ENCODE results near the gene MORN5. TPM values are rescaled to one million over a fixed set of nuclear protein-coding genes. Genes with fewer than 3 reads are reported as not detected.

MORN5 gene
- total and polyA plus RNA-seq, 2 donors (not counting 1 experiment from before 2014, with no cell fraction given): not detected

DNA sequence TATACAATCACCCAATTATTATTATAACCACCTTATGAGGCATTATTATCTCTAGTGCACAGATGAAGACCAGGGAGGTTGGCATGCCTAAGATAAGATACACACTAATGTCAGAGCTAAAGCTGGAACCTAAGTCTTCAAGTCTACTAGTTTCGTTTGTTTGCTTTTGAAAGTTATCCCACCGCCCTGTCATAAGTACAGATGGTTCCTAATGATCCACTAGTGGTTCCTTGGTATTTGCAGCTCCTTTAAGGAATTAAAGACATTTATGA is 14.2 kb upstream of the MORN5 start:
- H3K79me2 ChIP-seq (ENCODE audit: control insufficient read depth, insufficient read depth, low read length): no peaks in the 10 kb centered on the region
- intact Hi-C loops (cut with micrococcal nuclease): no loop called here
- ATAC-seq (ENCODE audit: low read depth) (no peak), DNase-seq (no peak)
- no peak overlapping the region for H3K4me2 ChIP-seq (replicated peaks; ENCODE audit: low read depth, low read length, poor library complexity, severe bottlenecking)
- no peak overlapping the region for H3K4me3 Mint-ChIP-seq
- no peak overlapping the region for H3K27ac Mint-ChIP-seq
- H4K20me1 ChIP-seq (ENCODE audit: control insufficient read depth, insufficient read depth, low read length, poor library complexity, severe bottlenecking): no peaks in the 10 kb centered on the region
- H3K27me3 ChIP-seq (replicated peaks in 1 of 4; ENCODE audit: control extremely low read depth in 1 of 4, control insufficient read depth in 3 of 4, insufficient read depth in 4 of 4, low read length in 3 of 4): no peaks in the 10 kb centered on the region
- H3K9me3 ChIP-seq (ENCODE audit: control extremely low read depth in 1 of 3, control insufficient read depth in 2 of 3, insufficient read depth in 1 of 3, low read length in 2 of 3): no peaks in the 10 kb centered on the region
- ChIA-PET POLR2A (no interaction called here), CTCF (interaction anchor here (0.8 to 2.4 kb wide), 4 partner anchors 20 to 206 kb away, joined by 3 to 18 read pairs (median 5); no protein-coding TSS in a partner anchor)
- H3K36me3 ChIP-seq (replicated peaks in 1 of 2; ENCODE audit: control extremely low read depth in 1 of 2, control insufficient read depth in 1 of 2, extremely low read depth in 1 of 2, insufficient read depth in 2 of 2, low read length in 1 of 2): peaks cover 0 to 46% of the 10 kb centered on the region in 2 experiments
- no peaks in the 10 kb centered on the region for H3K4me1 Mint-ChIP-seq
- H3K27me3 Mint-ChIP-seq: no peaks in the 10 kb centered on the region
- no peaks in the 10 kb centered on the region for H3K9me3 Mint-ChIP-seq (ENCODE audit: insufficient read depth)
- no peak overlapping the region for H3K4me3 ChIP-seq (ENCODE audit: control extremely low read depth in 1 of 5, extremely low read depth in 1 of 5, insufficient read depth in 1 of 5, low read depth in 2 of 5, low read length in 4 of 5)
- H3K27ac ChIP-seq (ENCODE audit: low read length in 2 of 2): no peak overlapping the region
- no peak for TF ChIP-seq EZH2 (IDR thresholded peaks at IDR 0.05; ENCODE audit: borderline replicate concordance, insufficient read depth, low read depth, low read length, poor library complexity, severe bottlenecking)
- TF ChIP-seq, protein P1, sequence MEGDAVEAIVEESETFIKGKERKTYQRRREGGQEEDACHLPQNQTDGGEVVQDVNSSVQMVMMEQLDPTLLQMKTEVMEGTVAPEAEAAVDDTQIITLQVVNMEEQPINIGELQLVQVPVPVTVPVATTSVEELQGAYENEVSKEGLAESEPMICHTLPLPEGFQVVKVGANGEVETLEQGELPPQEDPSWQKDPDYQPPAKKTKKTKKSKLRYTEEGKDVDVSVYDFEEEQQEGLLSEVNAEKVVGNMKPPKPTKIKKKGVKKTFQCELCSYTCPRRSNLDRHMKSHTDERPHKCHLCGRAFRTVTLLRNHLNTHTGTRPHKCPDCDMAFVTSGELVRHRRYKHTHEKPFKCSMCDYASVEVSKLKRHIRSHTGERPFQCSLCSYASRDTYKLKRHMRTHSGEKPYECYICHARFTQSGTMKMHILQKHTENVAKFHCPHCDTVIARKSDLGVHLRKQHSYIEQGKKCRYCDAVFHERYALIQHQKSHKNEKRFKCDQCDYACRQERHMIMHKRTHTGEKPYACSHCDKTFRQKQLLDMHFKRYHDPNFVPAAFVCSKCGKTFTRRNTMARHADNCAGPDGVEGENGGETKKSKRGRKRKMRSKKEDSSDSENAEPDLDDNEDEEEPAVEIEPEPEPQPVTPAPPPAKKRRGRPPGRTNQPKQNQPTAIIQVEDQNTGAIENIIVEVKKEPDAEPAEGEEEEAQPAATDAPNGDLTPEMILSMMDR (IDR thresholded peaks at IDR 0.05): no peak
- WGBS (ENCODE audit: insufficient coverage): 100% methylated on average over 2 of the region's 2 CpGs
- H3K4me1 ChIP-seq (ENCODE audit: control insufficient read depth in 2 of 2, insufficient read depth in 2 of 2, low read length in 2 of 2): no peaks in the 10 kb centered on the region
- H2AFZ ChIP-seq (ENCODE audit: insufficient read depth, low read depth, low read length, poor library complexity, severe bottlenecking): no peak overlapping the region
- no peak overlapping the region for H3K9ac ChIP-seq (ENCODE audit: low read length)

DNA sequence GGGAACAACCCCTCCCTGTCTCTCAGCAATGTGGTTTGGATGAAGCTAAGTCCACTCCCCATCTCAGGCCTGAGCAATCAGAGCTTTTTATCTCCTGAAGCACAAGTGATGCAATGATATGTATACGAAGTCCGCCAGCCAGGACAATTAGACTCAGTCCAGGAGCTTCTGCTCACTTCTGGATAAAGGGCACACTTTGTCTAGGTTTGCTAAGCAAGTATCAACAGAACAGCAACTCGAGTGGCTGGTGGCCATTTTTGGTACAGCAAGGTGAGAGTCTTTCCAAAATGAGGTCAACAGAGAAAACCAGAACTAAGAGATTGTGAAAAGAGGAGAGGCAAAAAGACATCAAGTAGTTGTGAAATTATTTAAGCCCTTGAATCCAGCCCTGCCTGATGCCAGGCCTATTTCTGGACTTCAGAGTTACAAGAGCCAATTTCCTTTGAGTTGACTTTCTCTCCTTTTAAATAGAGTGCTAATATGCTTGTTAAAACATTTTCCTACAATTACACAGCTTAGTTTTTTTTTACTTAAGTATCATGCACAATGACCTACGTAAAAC is 8.4 kb upstream of the MORN5 start:
- H3K4me3 Mint-ChIP-seq: no peak overlapping the region
- no peaks in the 10 kb centered on the region for H3K9me3 ChIP-seq (ENCODE audit: control extremely low read depth in 1 of 3, control insufficient read depth in 2 of 3, insufficient read depth in 1 of 3, low read length in 2 of 3)
- no peak overlapping the region for H3K4me2 ChIP-seq (replicated peaks; ENCODE audit: low read depth, low read length, poor library complexity, severe bottlenecking)
- DNase-seq (no peak), ATAC-seq (ENCODE audit: low read depth) (no peak)
- no peaks in the 10 kb centered on the region for H3K4me1 ChIP-seq (ENCODE audit: control insufficient read depth in 2 of 2, insufficient read depth in 2 of 2, low read length in 2 of 2)
- POLR2A ChIA-PET: no interaction called here
- H3K79me2 ChIP-seq (ENCODE audit: control insufficient read depth, insufficient read depth, low read length): peaks cover 10% of the 10 kb centered on the region
- no peaks in the 10 kb centered on the region for H3K9me3 Mint-ChIP-seq (ENCODE audit: insufficient read depth)
- peaks cover 12% of the 10 kb centered on the region for H3K4me1 Mint-ChIP-seq
- no peak overlapping the region for H3K4me3 ChIP-seq (ENCODE audit: control extremely low read depth in 1 of 5, extremely low read depth in 1 of 5, insufficient read depth in 1 of 5, low read depth in 2 of 5, low read length in 4 of 5)
- H3K9ac ChIP-seq (ENCODE audit: low read length): no peak overlapping the region
- 90% methylated on average over 3 of the region's 4 CpGs for WGBS (ENCODE audit: insufficient coverage)
- H3K27me3 ChIP-seq (replicated peaks in 1 of 4; ENCODE audit: control extremely low read depth in 1 of 4, control insufficient read depth in 3 of 4, insufficient read depth in 4 of 4, low read length in 3 of 4): no peaks in the 10 kb centered on the region
- H3K27ac ChIP-seq (ENCODE audit: low read length in 2 of 2): no peak overlapping the region
- CTCF ChIA-PET: interaction anchor here (1.0 to 1.6 kb wide), 2 partner anchors 29 to 53 kb away, joined by 4 to 6 read pairs; no protein-coding TSS in a partner anchor
- peaks cover 0 to 31% of the 10 kb centered on the region in 2 experiments for H3K36me3 ChIP-seq (replicated peaks in 1 of 2; ENCODE audit: control extremely low read depth in 1 of 2, control insufficient read depth in 1 of 2, extremely low read depth in 1 of 2, insufficient read depth in 2 of 2, low read length in 1 of 2)
- intact Hi-C loops (cut with micrococcal nuclease): no loop called here
- H2AFZ ChIP-seq (ENCODE audit: insufficient read depth, low read depth, low read length, poor library complexity, severe bottlenecking): no peak overlapping the region
- no peak overlapping the region for H3K27ac Mint-ChIP-seq
- no peaks in the 10 kb centered on the region for H4K20me1 ChIP-seq (ENCODE audit: control insufficient read depth, insufficient read depth, low read length, poor library complexity, severe bottlenecking)
- TF ChIP-seq EZH2 (IDR thresholded peaks at IDR 0.05; ENCODE audit: borderline replicate concordance, insufficient read depth, low read depth, low read length, poor library complexity, severe bottlenecking): no peak
- TF ChIP-seq, protein P1 (IDR thresholded peaks at IDR 0.05): no peak
- no peaks in the 10 kb centered on the region for H3K27me3 Mint-ChIP-seq
